GM23248 (cell line): Measurements from ENCODE around the gene ARHGDIG. TPM values are rescaled to one million over a fixed set of nuclear protein-coding genes. Genes with fewer than 3 reads are reported as not detected.
"Not testable (repeated sequence)": the region's sequence is repeated elsewhere in the genome, so short reads cannot be mapped to it uniquely, and the experiment has no call there.

Source experiments
- DNase-seq: peaks from one replicate; pipeline ENCODE4 v3.0.0-alpha.2; 2015
- H2AFZ ChIP-seq: fragments of 200-600 bp; sonication (generic); 2 replicates; pipeline ENCODE4 v1.6.1; 2016; ENCODE audit warnings: antibody characterized with exemption
- H3F3A ChIP-seq: fragments of 200-600 bp; sonication (generic); 2 replicates; pipeline ENCODE4 v1.6.1; 2016; ENCODE audit warnings: mild to moderate bottlenecking, antibody characterized with exemption, mixed run types; ENCODE audit not compliant: insufficient read depth
- H3K27ac ChIP-seq: fragments of 200-600 bp; sonication (generic); 2 replicates; pipeline ENCODE4 v1.5.1; 2016; ENCODE audit warnings: mild to moderate bottlenecking
- H3K27me3 ChIP-seq: fragments of 200-600 bp; sonication (generic); replicated peaks from 2 replicates; pipeline ENCODE4 v1.6.1; 2016; ENCODE audit warnings: mild to moderate bottlenecking; ENCODE audit not compliant: insufficient read depth
- H3K36me3 ChIP-seq: fragments of 200-600 bp; sonication (generic); 2 replicates; pipeline ENCODE4 v1.6.1; 2016; ENCODE audit warnings: low read depth, mild to moderate bottlenecking
- H3K4me1 ChIP-seq: fragments of 200-600 bp; sonication (generic); 2 replicates; pipeline ENCODE4 v1.6.1; 2016; ENCODE audit warnings: mild to moderate bottlenecking; ENCODE audit not compliant: insufficient read depth
- H3K4me2 ChIP-seq: fragments of 200-600 bp; sonication (generic); one replicate; pipeline ENCODE4 v1.6.1; 2016; ENCODE audit warnings: mild to moderate bottlenecking; ENCODE audit not compliant: unreplicated experiment
- H3K4me3 ChIP-seq: fragments of 200-600 bp; sonication (generic); 2 replicates; pipeline ENCODE4 v1.5.1; 2016; ENCODE audit warnings: mild to moderate bottlenecking
- H3K79me2 ChIP-seq: fragments of 200-600 bp; sonication (generic); 2 replicates; pipeline ENCODE4 v1.6.1; 2016; ENCODE audit warnings: mild to moderate bottlenecking; ENCODE audit not compliant: insufficient read depth
- H3K9ac ChIP-seq: fragments of 200-600 bp; sonication (generic); 2 replicates; pipeline ENCODE4 v1.6.1; 2016; ENCODE audit warnings: mild to moderate bottlenecking
- H3K9me2 ChIP-seq: fragments of 200-600 bp; sonication (generic); 2 replicates; pipeline ENCODE4 v1.6.1; 2016; ENCODE audit warnings: mixed run types, mild to moderate bottlenecking, moderate library complexity; ENCODE audit not compliant: insufficient read depth
- H3K9me3 ChIP-seq: fragments of 200-600 bp; sonication (generic); one replicate; pipeline ENCODE4 v1.6.1; 2017; ENCODE audit warnings: low read depth
- H4K20me1 ChIP-seq: fragments of 200-600 bp; sonication (generic); 2 replicates; pipeline ENCODE4 v1.6.0; 2016; ENCODE audit not compliant: insufficient read depth
- EZH2 ChIP-seq: fragments of 200-600 bp; sonication (generic); IDR thresholded peaks from 2 replicates; pipeline ENCODE4 v1.6.1; 2018; ENCODE audit warnings: antibody characterized with exemption, mild to moderate bottlenecking; ENCODE audit not compliant: insufficient read depth, poor library complexity, severe bottlenecking
- EZH2phosphoT487 ChIP-seq: fragments of 200-600 bp; sonication (generic); IDR thresholded peaks from 2 replicates; pipeline ENCODE4 v1.6.1; 2018; ENCODE audit warnings: antibody characterized with exemption, moderate library complexity, mild to moderate bottlenecking, low read depth; ENCODE audit not compliant: insufficient read depth
- WGBS, 2 experiments: methylation state at CpG; one replicate each; pipeline ENCODE4 v1.1.6; 2015 to 2017; ENCODE audit warnings: low lambda C conversion rate in 2 of 2, low coverage in 1 of 2; ENCODE audit errors: missing lambda C conversion rate in 2 of 2; 5-methylcytosine and 5-hydroxymethylcytosine counted together
- in situ Hi-C: fragments of 300-500 bp; cut with MboI; formaldehyde crosslinking; loops from 2 replicates; pipeline ENCODE4 v1.15.0; 2020
- polyA plus RNA-seq: library from polyadenylated mRNA; unstranded; fragments of >200 nt; fragmentation: Nextera tagmentation; extraction: Ambion mirVana; gene quantifications from 2 replicates; pipeline ENCODE4 v1.2.1, GENCODE V29; 2016
- total RNA-seq: library from RNA; depleted of rRNA; stranded (reverse); fragments of >200 nt; shearing (Covaris generic); gene quantifications from 2 replicates; pipeline ENCODE4 v1.2.3, GENCODE V29; 2014

The ARHGDIG gene
- total and polyA plus RNA-seq, 2 experiments from 2014 or later, result 0.40 to 0.65 TPM

GRCh38 chr16:255183-255582, 25.2 kb upstream of the ARHGDIG start:
- no peak for TF ChIP-seq EZH2
- TF ChIP-seq EZH2phosphoT487, result no peak
- H3K4me1 ChIP-seq, result no peaks in the 10 kb centered on the region
- no peak overlapping the region for H2AFZ ChIP-seq
- no peak overlapping the region for H3K4me2 ChIP-seq
- H3K9me2 ChIP-seq, result no peaks in the 10 kb centered on the region
- 98 to 99% methylated on average over 6 of the region's 6 CpGs for WGBS, 2 experiments
- no peak for DNase-seq
- no peak overlapping the region for H3K27ac ChIP-seq
- no peak overlapping the region for H3K9ac ChIP-seq
- no peaks in the 10 kb centered on the region for H4K20me1 ChIP-seq
- in situ Hi-C loops, result no loop called here
- H3K79me2 ChIP-seq, result no peaks in the 10 kb centered on the region
- H3K4me3 ChIP-seq, result no peak overlapping the region
- no peaks in the 10 kb centered on the region for H3F3A ChIP-seq
- H3K9me3 ChIP-seq, result no peaks in the 10 kb centered on the region
- no peaks in the 10 kb centered on the region for H3K27me3 ChIP-seq
- H3K36me3 ChIP-seq, result peaks cover 7% of the 10 kb centered on the region; the same call in 1 of the 2 replicates

- H3K9me2 ChIP-seq, H3K36me3 ChIP-seq, H3K4me1 ChIP-seq, H4K20me1 ChIP-seq, H3K4me2 ChIP-seq, H3K9ac ChIP-seq, H3K79me2 ChIP-seq, H3K27me3 ChIP-seq, H3F3A ChIP-seq, H2AFZ ChIP-seq, in situ Hi-C loops, H3K4me3 ChIP-seq, H3K27ac ChIP-seq, H3K9me3 ChIP-seq, DNase-seq: not testable (repeated sequence)
- 98 to 100% methylated on average over 9 to 10 of the region's 13 CpGs for WGBS, 2 experiments
Observed at GRCh38 chr16:258091-258490, 22.3 kb upstream of the ARHGDIG start.

GRCh38 chr16:259226-259625, 21.2 kb upstream of the ARHGDIG start:
- Histone ChIP-seq H3K79me2 (no peaks in the 10 kb centered on the region), H3K4me3 (no peak overlapping the region), H3K27me3 (no peaks in the 10 kb centered on the region), H3K9me3 (no peaks in the 10 kb centered on the region), H3K36me3 (peaks cover 6% of the 10 kb centered on the region; the same call in 1 of the 2 replicates), H3K4me1 (no peaks in the 10 kb centered on the region), H3F3A (no peaks in the 10 kb centered on the region), H3K27ac (no peak overlapping the region), H4K20me1 (no peaks in the 10 kb centered on the region), H3K4me2 (no peak overlapping the region), H2AFZ (no peak overlapping the region), H3K9ac (no peak overlapping the region), H3K9me2 (no peaks in the 10 kb centered on the region)
- TF ChIP-seq EZH2phosphoT487, result no peak
- no peak for TF ChIP-seq EZH2
- in situ Hi-C loops, result no loop called here
- DNase-seq, result no peak
- WGBS, 2 experiments, result 91 to 96% methylated on average over 10 of the region's 10 CpGs

DNA sequence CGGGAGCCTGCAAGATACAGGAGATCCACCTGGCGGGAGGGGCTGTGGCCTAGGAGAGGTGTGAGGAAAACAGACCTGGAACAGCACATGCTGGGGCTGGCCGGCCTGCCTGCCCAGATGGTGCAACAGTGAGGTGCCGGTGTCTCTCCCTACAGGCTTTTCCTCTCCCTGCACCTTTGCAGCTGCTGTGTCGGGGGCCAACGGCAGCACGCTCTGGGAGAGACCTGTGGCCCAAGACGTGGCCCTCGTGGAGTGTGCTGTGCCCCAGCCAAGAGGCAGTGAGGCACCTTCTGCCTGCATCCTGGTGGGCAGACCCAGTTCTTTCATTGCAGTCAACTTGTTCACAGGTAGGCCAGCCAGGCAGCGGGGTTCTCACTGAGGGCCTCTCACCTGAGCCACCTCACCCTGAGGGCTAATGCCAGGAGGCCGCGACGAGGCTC, 20.6 kb upstream of the ARHGDIG start:
- Histone ChIP-seq H3K9me2 (no peaks in the 10 kb centered on the region), H3K4me3 (no peak overlapping the region), H3F3A (no peaks in the 10 kb centered on the region), H2AFZ (no peak overlapping the region), H3K9ac (no peak overlapping the region), H3K36me3 (no peaks in the 10 kb centered on the region), H3K4me2 (no peak overlapping the region), H4K20me1 (no peaks in the 10 kb centered on the region), H3K79me2 (no peaks in the 10 kb centered on the region), H3K27me3 (no peaks in the 10 kb centered on the region), H3K27ac (no peak overlapping the region), H3K4me1 (no peaks in the 10 kb centered on the region), H3K9me3 (no peaks in the 10 kb centered on the region)
- DNase-seq, result no peak
- TF ChIP-seq EZH2phosphoT487, result no peak
- no peak for TF ChIP-seq EZH2
- 73 to 85% methylated on average over 9 to 13 of the region's 13 CpGs for WGBS, 2 experiments
- in situ Hi-C loops, result no loop called here

DNA sequence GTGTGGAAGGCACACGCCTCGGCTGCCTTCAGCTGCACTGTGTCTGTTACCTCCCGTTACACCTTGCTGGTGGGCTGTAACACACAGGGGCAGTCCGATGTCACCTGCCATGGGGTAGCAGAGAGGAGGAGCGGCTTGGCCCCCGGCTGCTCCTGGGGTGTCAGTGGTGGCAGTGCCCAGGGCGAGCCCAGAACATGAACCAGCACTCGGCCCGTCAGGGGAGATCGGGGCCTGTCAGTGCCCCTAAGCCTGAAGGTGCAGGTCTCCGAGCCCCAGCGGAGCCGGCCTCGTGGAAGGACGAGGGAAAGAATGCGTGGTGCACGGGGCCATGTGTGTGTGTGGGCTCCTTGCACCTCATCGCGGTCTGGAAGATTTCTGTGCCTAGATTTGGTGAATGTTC, 20.1 kb upstream of the ARHGDIG start:
- WGBS, 2 experiments, result 92% methylated on average over 19 of the region's 19 CpGs
- no peak overlapping the region for H3K4me3 ChIP-seq
- in situ Hi-C loops, result no loop called here
- no peaks in the 10 kb centered on the region for H4K20me1 ChIP-seq
- no peaks in the 10 kb centered on the region for H3K4me1 ChIP-seq
- no peaks in the 10 kb centered on the region for H3K79me2 ChIP-seq
- TF ChIP-seq EZH2 (no peak), EZH2phosphoT487 (no peak)
- no peaks in the 10 kb centered on the region for H3K9me2 ChIP-seq
- no peaks in the 10 kb centered on the region for H3F3A ChIP-seq
- DNase-seq, result no peak
- H3K36me3 ChIP-seq, result no peaks in the 10 kb centered on the region
- H3K27ac ChIP-seq, result no peak overlapping the region
- H3K9me3 ChIP-seq, result no peaks in the 10 kb centered on the region
- no peaks in the 10 kb centered on the region for H3K27me3 ChIP-seq
- H3K9ac ChIP-seq, result no peak overlapping the region
- no peak overlapping the region for H3K4me2 ChIP-seq
- H2AFZ ChIP-seq, result no peak overlapping the region
